PC-9 (cell line): ENCODE measurements around the gene MAFG. TPM values are rescaled to one million over a fixed set of nuclear protein-coding genes. Genes with fewer than 3 reads are reported as not detected.

ENCODE experiments used
- BruUV-seq: library from RNA; stranded (reverse); fragments of 400-500 nt; replicated peaks from 2 replicates; lab custom pipeline; 2021; lab: Mats Ljungman, UMichigan
- CTCF ChIA-PET: fragments of 300-600 bp; sonication (Branson Sonifier 250); formaldehyde crosslinking; loops from one replicate; lab custom pipeline; 2022; ENCODE audit warnings: antibody characterized with exemption; lab: Charles Lee
- POLR2A ChIA-PET: fragments of 300-600 bp; sonication (Branson Sonifier 250); formaldehyde crosslinking; loops from one replicate; lab custom pipeline; 2022; ENCODE audit warnings: antibody characterized with exemption; ENCODE audit not compliant: unreplicated experiment; lab: Charles Lee
- DNase-seq, 2 experiments: peaks; one replicate each; pipeline versions ENCODE4 v3.0.0 to v3.0.0-alpha.2; 2015 to 2022; ENCODE audit warnings: mixed read lengths in 1 of 2
- H2AFZ ChIP-seq: fragments of 200-600 bp; sonication (generic); 2 replicates; pipeline ENCODE4 v1.8.1; 2017; ENCODE audit warnings: antibody characterized with exemption
- H3F3A ChIP-seq: fragments of 200-600 bp; sonication (generic); 2 replicates; pipeline ENCODE4 v1.8.1; 2017; ENCODE audit warnings: antibody characterized with exemption, mild to moderate bottlenecking, low read depth; ENCODE audit not compliant: insufficient read depth
- H3K27ac ChIP-seq: fragments of 200-600 bp; sonication (generic); 2 replicates; pipeline ENCODE4 v1.6.1; 2016; ENCODE audit warnings: mixed run types
- H3K27me3 ChIP-seq: fragments of 200-600 bp; sonication (generic); 2 replicates; pipeline ENCODE4 v1.6.1; 2016; ENCODE audit warnings: low read depth, mixed run types; ENCODE audit not compliant: insufficient read depth
- H3K36me3 ChIP-seq: fragments of 200-600 bp; sonication (generic); 2 replicates; pipeline ENCODE4 v1.6.1; 2016; ENCODE audit warnings: low read depth, mixed run types
- H3K4me1 ChIP-seq: fragments of 200-600 bp; sonication (generic); replicated peaks from 2 replicates; pipeline ENCODE4 v1.6.1; 2016; ENCODE audit warnings: mixed run types; ENCODE audit not compliant: insufficient read depth
- H3K4me2 ChIP-seq: fragments of 200-600 bp; sonication (generic); 2 replicates; pipeline ENCODE4 v1.6.1; 2017; ENCODE audit warnings: mixed run types
- H3K4me3 ChIP-seq: fragments of 200-600 bp; sonication (generic); 2 replicates; pipeline ENCODE4 v1.6.1; 2016; ENCODE audit warnings: mixed run types
- H3K79me2 ChIP-seq: fragments of 200-600 bp; sonication (generic); 2 replicates; pipeline ENCODE4 v1.6.1; 2017; ENCODE audit warnings: low read depth, mixed run types
- H3K9me2 ChIP-seq: fragments of 200-600 bp; sonication (generic); 2 replicates; pipeline ENCODE4 v1.8.1; 2017; ENCODE audit warnings: mild to moderate bottlenecking; ENCODE audit not compliant: insufficient read depth
- H3K9me3 ChIP-seq: fragments of 200-600 bp; sonication (generic); 2 replicates; pipeline ENCODE4 v1.8.1; 2016; ENCODE audit warnings: low read depth; ENCODE audit not compliant: insufficient read depth
- H4K20me1 ChIP-seq: fragments of 200-600 bp; sonication (generic); 2 replicates; pipeline ENCODE4 v1.8.1; 2017; ENCODE audit not compliant: insufficient read depth
- EZH2 ChIP-seq: fragments of 200-600 bp; sonication (generic); IDR thresholded peaks from 2 replicates; pipeline ENCODE4 v1.8.0; 2017; ENCODE audit warnings: antibody characterized with exemption, low read depth
- intact Hi-C: fragments of 100-400 bp; cut with micrococcal nuclease; formaldehyde crosslinking; loops from one replicate; pipeline ENCODE4 v1.10.0; 2022; ENCODE audit not compliant: unreplicated experiment
- total RNA-seq: library from RNA; stranded (reverse); gene quantifications from 2 replicates; pipeline ENCODE4 v1.2.3, GENCODE V29; 2021
- TF ChIP-seq, protein P1 (sequence below): fragments of 200-600 bp; sonication (generic); conservative IDR thresholded peaks from 2 replicates; pipeline ENCODE4 v1.6.1; 2017; ENCODE audit warnings: mixed run types, antibody characterized with exemption, mild to moderate bottlenecking, moderate library complexity

The MAFG gene
- total RNA-seq, 1 experiment from 2014 or later = 79.5 TPM

DNA sequence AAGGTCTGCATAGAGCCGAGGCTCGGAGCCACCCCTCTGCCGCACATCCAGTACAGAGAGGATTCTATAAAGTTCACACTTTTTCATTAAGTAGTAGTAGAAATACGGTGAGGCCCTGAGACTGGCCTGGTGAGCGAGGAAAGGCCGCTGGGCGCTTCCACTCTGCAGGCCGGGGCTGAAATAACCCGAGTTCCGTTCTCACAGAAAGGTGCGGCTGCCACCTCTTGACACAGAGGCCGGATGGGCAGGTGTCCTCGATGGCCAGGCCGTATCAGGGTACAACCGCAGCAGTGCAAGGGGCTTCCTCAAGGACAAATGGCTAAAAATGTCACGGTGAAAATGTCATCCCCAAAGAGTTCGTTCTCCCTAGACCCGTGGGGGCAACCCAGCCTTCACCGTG, 15.6 kb downstream of the MAFG start:
- BruUV-seq = no TSS peak
- ChIA-PET CTCF (interaction anchor here (0.6 to 1.3 kb wide), 2 partner anchors 11 to 109 kb away, joined by 3 to 6 read pairs; no protein-coding TSS in a partner anchor), POLR2A (interaction anchor here (0.5 to 0.7 kb wide), 3 partner anchors 11 to 393 kb away, joined by 3 to 27 read pairs (median 14); no protein-coding TSS in a partner anchor)
- no peak for DNase-seq
- peak overlapping the region; percentile 59; the same call in 1 of the 2 replicates for H3K27ac ChIP-seq
- H3F3A ChIP-seq = peaks cover 41% of the 10 kb centered on the region
- H2AFZ ChIP-seq = no peak overlapping the region
- H3K4me3 ChIP-seq = no peak overlapping the region
- H4K20me1 ChIP-seq = peaks cover 4% of the 10 kb centered on the region; the same call in 1 of the 2 replicates
- peak overlapping the region; percentile 63 for H3K4me2 ChIP-seq
- no peaks in the 10 kb centered on the region for H3K9me3 ChIP-seq
- no peaks in the 10 kb centered on the region for H3K27me3 ChIP-seq
- intact Hi-C loops = loop anchor here (1.0 to 2.0 kb wide), 4 partner anchors 13 to 111 kb away; partner anchors contain the start of genes CENPX and LRRC45
- TF ChIP-seq, protein P1, sequence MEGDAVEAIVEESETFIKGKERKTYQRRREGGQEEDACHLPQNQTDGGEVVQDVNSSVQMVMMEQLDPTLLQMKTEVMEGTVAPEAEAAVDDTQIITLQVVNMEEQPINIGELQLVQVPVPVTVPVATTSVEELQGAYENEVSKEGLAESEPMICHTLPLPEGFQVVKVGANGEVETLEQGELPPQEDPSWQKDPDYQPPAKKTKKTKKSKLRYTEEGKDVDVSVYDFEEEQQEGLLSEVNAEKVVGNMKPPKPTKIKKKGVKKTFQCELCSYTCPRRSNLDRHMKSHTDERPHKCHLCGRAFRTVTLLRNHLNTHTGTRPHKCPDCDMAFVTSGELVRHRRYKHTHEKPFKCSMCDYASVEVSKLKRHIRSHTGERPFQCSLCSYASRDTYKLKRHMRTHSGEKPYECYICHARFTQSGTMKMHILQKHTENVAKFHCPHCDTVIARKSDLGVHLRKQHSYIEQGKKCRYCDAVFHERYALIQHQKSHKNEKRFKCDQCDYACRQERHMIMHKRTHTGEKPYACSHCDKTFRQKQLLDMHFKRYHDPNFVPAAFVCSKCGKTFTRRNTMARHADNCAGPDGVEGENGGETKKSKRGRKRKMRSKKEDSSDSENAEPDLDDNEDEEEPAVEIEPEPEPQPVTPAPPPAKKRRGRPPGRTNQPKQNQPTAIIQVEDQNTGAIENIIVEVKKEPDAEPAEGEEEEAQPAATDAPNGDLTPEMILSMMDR = no peak
- H3K9me2 ChIP-seq = no peaks in the 10 kb centered on the region
- H3K36me3 ChIP-seq = no peaks in the 10 kb centered on the region; the same call in 1 of the 2 replicates
- peaks cover 22% of the 10 kb centered on the region for H3K79me2 ChIP-seq
- peaks cover 36% of the 10 kb centered on the region for H3K4me1 ChIP-seq

DNA sequence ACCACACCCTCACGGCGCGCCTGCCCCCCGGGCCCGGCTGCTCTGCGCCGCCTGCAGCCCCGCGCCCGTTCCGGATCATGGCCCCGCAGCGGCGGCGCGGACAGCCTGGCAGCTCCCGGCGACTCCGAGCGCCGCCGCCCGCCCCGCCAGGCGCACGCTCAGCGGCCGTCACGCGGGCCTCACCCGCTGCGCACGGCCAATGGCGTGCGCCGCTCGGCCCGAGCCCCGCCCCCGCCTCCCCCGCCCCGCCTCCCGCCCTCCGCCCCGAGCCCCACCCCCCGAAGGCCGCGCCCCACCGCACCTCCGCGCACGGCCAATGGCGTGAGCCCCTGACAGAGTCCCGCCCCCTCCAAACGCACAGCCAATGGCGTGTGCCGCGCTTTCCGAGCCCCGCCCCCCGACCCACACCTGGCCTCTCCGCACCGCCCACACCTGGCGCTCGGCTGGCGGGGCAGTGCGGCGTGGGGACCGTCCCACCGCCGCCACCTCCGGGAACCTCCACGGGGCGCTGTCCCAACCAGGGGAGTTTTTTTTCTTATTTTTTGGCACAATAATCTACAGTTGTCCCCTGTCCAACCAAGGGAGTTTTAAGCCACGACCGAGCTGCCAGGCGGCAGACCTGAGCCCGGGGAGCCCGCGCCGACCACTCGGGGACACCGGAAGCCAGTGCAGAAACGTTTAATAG, 16.1 kb downstream of the MAFG start, which contains the start of gene PCYT2:
Gene PCYT2 (minus strand): TSS at position 123 of the 685 bp plus-strand sequence. CDS start 44 bp downstream, at position 79.
- Histone ChIP-seq H3F3A (peaks cover 36% of the 10 kb centered on the region), H3K36me3 (no peaks in the 10 kb centered on the region; the same call in 1 of the 2 replicates), H3K4me2 (peak within 1 kb of the TSS; percentile 84), H2AFZ (peak within 1 kb of the TSS; percentile 77), H3K27ac (peak within 1 kb of the TSS; percentile 59; the same call in 1 of the 2 replicates), H3K27me3 (no peaks in the 10 kb centered on the region), H3K4me3 (peak within 1 kb of the TSS; percentile 67), H3K4me1 (peaks cover 35% of the 10 kb centered on the region), H3K79me2 (peaks cover 18% of the 10 kb centered on the region), H4K20me1 (peaks cover 4% of the 10 kb centered on the region; the same call in 1 of the 2 replicates), H3K9me2 (no peaks in the 10 kb centered on the region), H3K9me3 (no peaks in the 10 kb centered on the region)
- no peak for TF ChIP-seq EZH2
- TF ChIP-seq, protein P1 = no peak; the same call in 1 of the 2 replicates
- intact Hi-C loops = no loop called here
- ChIA-PET CTCF (no interaction called here), POLR2A (interaction anchor here (0.6 to 0.7 kb wide), 5 partner anchors 16 to 410 kb away, joined by 4 to 29 read pairs (median 5); partner anchors contain the start of gene MAFG)
- BruUV-seq = no TSS peak
- DNase-seq = peak; percentile 63 to 97

DNA sequence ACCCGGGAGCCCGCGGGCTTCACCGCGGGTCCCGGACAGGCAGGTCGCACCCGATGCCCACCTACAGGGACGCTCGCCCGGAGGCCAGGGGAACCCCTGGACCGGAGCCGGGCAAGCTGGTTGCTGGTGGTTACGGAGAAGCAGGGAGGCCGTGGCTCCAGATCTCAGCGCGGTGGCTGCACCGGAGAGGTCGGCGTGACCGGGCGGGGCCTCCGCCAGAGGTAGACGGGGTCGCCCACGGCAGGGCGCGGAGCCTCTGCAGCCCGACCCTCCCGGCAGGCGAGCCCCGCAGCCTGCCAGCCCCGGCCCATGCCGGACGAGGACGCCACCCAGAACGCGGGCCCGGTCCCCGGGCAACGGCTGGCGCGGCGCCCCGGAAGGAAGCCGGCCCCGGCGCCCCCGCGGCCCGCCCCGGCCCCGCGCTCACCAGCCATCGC, 16.7 kb downstream of the MAFG start:
- DNase-seq = no peak
- TF ChIP-seq EZH2 = no peak
- TF ChIP-seq, protein P1 = no peak
- CTCF ChIA-PET = no interaction called here
- POLR2A ChIA-PET = interaction anchor here (0.6 to 0.7 kb wide), 5 partner anchors 17 to 410 kb away, joined by 4 to 29 read pairs (median 5); partner anchors contain the start of gene MAFG
- no peaks in the 10 kb centered on the region; the same call in 1 of the 2 replicates for H3K36me3 ChIP-seq
- BruUV-seq = no TSS peak
- no peaks in the 10 kb centered on the region for H3K9me3 ChIP-seq
- intact Hi-C loops = loop anchor here (1.0 kb wide), 1 partner anchor 25 kb away; no protein-coding TSS in a partner anchor
- H2AFZ ChIP-seq = peak overlapping the region; percentile 77
- peak overlapping the region; percentile 67 for H3K4me3 ChIP-seq
- peaks cover 29% of the 10 kb centered on the region for H3K4me1 ChIP-seq
- no peaks in the 10 kb centered on the region for H3K27me3 ChIP-seq
- H3K27ac ChIP-seq = no peak overlapping the region
- H3K9me2 ChIP-seq = no peaks in the 10 kb centered on the region
- H4K20me1 ChIP-seq = peaks cover 4% of the 10 kb centered on the region; the same call in 1 of the 2 replicates
- H3K4me2 ChIP-seq = peak overlapping the region; percentile 84
- H3F3A ChIP-seq = peaks cover 30% of the 10 kb centered on the region
- peaks cover 13% of the 10 kb centered on the region for H3K79me2 ChIP-seq
